Measurements from ENCODE around the gene DCD. TPM values are rescaled to one million over a fixed set of nuclear protein-coding genes. Genes with fewer than 3 reads are reported as not detected.
"Not testable (repeated sequence)": the region's sequence is repeated elsewhere in the genome, so short reads cannot be mapped to it uniquely, and the experiment has no call there.

DCD gene
- total RNA-seq, 2 experiments from 2014 or later, result not detected

DNA sequence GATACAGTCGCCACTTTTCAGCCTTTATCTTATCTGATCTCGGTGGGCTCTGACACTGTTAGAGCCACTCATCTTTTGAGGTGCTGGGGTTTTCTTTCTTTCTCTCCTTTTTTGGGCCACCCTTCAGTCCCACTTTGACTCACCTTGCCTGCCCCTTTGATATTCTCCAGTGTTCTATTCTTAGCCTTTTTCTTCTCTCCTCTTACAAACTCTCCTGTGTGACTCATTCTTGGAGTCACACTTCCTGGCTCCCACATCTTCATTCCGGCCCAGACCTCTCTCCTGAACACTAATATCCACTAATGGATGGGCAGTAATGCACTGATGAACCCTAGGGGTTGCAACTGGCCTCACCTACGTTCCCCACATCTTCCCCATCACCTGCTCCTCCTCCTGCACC, 2.2 kb upstream of the DCD start:
- POLR2A ChIA-PET, result no interaction called here
- DNase-seq (no peak), ATAC-seq (no peak)
- CTCF ChIA-PET, result interaction anchor here (1.6 kb wide), 1 partner anchor 8 kb away, joined by 6 read pairs; no protein-coding TSS in a partner anchor
- H3K4me3 Mint-ChIP-seq, result no peak overlapping the region
- no peak overlapping the region for H3K27ac Mint-ChIP-seq
- no peaks in the 10 kb centered on the region for H3K4me1 Mint-ChIP-seq (ENCODE audit: low read depth)
- no peaks in the 10 kb centered on the region for H3K36me3 Mint-ChIP-seq (ENCODE audit: low read depth)
- peaks cover 30% of the 10 kb centered on the region for H3K27me3 Mint-ChIP-seq (ENCODE audit: low read depth)
- no peaks in the 10 kb centered on the region for H3K9me3 Mint-ChIP-seq (ENCODE audit: insufficient read depth)

- Mint-ChIP-seq H3K4me1 (ENCODE audit: low read depth) (no peaks in the 10 kb centered on the region), H3K27me3 (ENCODE audit: low read depth) (peaks cover 33% of the 10 kb centered on the region), H3K27ac (no peak overlapping the region), H3K9me3 (ENCODE audit: insufficient read depth) (no peaks in the 10 kb centered on the region), H3K36me3 (ENCODE audit: low read depth) (no peaks in the 10 kb centered on the region), H3K4me3 (no peak overlapping the region)
- DNase-seq (no peak), ATAC-seq (no peak)
- ChIA-PET POLR2A (no interaction called here), CTCF (interaction anchor here (1.6 kb wide), 1 partner anchor 9 kb away, joined by 6 read pairs; no protein-coding TSS in a partner anchor)
Observed at GRCh38 chr12:54649825-54650224, 1.7 kb upstream of the DCD start.

DNA sequence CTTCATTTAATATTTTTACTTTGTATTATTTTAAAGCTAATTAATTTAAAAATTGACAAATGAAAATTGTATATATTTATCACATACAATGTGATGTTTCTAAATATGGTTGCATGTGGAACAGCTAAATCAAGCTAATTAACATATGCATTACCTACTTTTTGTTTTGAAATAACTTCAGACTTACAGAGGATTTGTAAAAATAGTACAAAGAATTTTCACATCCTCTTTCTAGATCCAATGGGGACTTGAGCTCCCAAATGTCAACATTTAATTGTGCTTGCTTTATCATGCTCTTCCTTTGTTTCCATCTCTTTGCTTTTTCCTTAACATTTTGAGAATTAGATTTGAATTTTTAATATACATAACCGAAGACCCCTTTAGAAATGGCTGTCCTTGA, 6.6 kb downstream of the DCD start:
- no peak for ATAC-seq
- H3K36me3 Mint-ChIP-seq (ENCODE audit: low read depth), result no peaks in the 10 kb centered on the region
- no peak overlapping the region for H3K4me3 Mint-ChIP-seq
- no peak for DNase-seq
- POLR2A ChIA-PET, result no interaction called here
- H3K27me3 Mint-ChIP-seq (ENCODE audit: low read depth), result peaks cover 19% of the 10 kb centered on the region
- no peak overlapping the region for H3K27ac Mint-ChIP-seq
- no peaks in the 10 kb centered on the region for H3K4me1 Mint-ChIP-seq (ENCODE audit: low read depth)
- no peaks in the 10 kb centered on the region for H3K9me3 Mint-ChIP-seq (ENCODE audit: insufficient read depth)
- CTCF ChIA-PET, result interaction anchor here (0.7 kb wide), 1 partner anchor 38 kb away, joined by 3 read pairs; no protein-coding TSS in a partner anchor

GRCh38 chr12:54641089-54641488, 7.1 kb downstream of the DCD start:
- ATAC-seq, result no peak
- H3K4me3 Mint-ChIP-seq, result no peak overlapping the region
- CTCF ChIA-PET, result no interaction called here
- H3K36me3 Mint-ChIP-seq (ENCODE audit: low read depth), result no peaks in the 10 kb centered on the region
- H3K27me3 Mint-ChIP-seq (ENCODE audit: low read depth), result peaks cover 15% of the 10 kb centered on the region
- POLR2A ChIA-PET, result no interaction called here
- no peak overlapping the region for H3K27ac Mint-ChIP-seq
- no peak for DNase-seq
- no peaks in the 10 kb centered on the region for H3K4me1 Mint-ChIP-seq (ENCODE audit: low read depth)
- H3K9me3 Mint-ChIP-seq (ENCODE audit: insufficient read depth), result no peaks in the 10 kb centered on the region

- H3K9me3 Mint-ChIP-seq (ENCODE audit: insufficient read depth); H3K36me3 Mint-ChIP-seq (ENCODE audit: low read depth); ATAC-seq; H3K4me3 Mint-ChIP-seq; H3K4me1 Mint-ChIP-seq (ENCODE audit: low read depth); H3K27me3 Mint-ChIP-seq (ENCODE audit: low read depth); H3K27ac Mint-ChIP-seq; POLR2A ChIA-PET; DNase-seq: not testable (repeated sequence)
- CTCF ChIA-PET, result interaction anchor here (0.7 kb wide), 1 partner anchor 20 kb away, joined by 3 read pairs; no protein-coding TSS in a partner anchor
Observed at GRCh38 chr12:54639112-54639511, 9.1 kb downstream of the DCD start.

- H3K4me1 Mint-ChIP-seq (ENCODE audit: low read depth), result no peaks in the 10 kb centered on the region
- POLR2A ChIA-PET, result no interaction called here
- H3K27ac Mint-ChIP-seq, result no peak within 1 kb of the TSS
- no peak within 1 kb of the TSS for H3K4me3 Mint-ChIP-seq
- H3K36me3 Mint-ChIP-seq (ENCODE audit: low read depth), result no peaks in the 10 kb centered on the region
- no peak for ATAC-seq
- CTCF ChIA-PET, result no interaction called here
- DNase-seq, result no peak
- peaks cover 4% of the 10 kb centered on the region for H3K27me3 Mint-ChIP-seq (ENCODE audit: low read depth)
- H3K9me3 Mint-ChIP-seq (ENCODE audit: insufficient read depth), result no peaks in the 10 kb centered on the region
Observed at GRCh38 chr12:54634795-54635194, 13.4 kb downstream of the DCD start, which contains the start of gene LACRT. Gene LACRT (minus strand): TSS chr12:54634895. CDS start chr12:54634841, 54 bp downstream.

- no peak overlapping the region for H3K27ac Mint-ChIP-seq
- CTCF ChIA-PET, result no interaction called here
Observed at GRCh38 chr12:54631988-54632728, 16.0 kb downstream of the DCD start.

DNA sequence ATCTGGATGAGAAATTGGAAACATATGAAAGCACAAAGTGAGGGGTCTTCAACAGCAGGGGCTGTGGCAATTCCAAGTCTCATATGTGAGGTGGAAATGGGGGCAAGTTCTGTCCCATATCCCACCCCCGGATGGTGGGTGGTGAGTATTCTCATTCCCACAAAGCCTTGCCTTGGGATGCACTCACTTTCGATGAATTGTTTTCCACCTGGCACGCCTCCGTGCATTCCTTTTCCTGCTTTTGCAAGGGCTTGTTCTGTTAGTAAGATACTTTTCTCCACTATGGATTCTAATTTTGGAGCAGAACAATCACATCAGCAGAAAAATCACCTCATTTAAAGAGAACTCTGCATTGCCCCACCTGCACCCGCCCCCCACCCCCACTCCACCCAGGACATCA, 16.6 kb downstream of the DCD start:
- Mint-ChIP-seq H3K9me3 (ENCODE audit: insufficient read depth) (no peaks in the 10 kb centered on the region), H3K27me3 (ENCODE audit: low read depth) (peaks cover 6% of the 10 kb centered on the region), H3K36me3 (ENCODE audit: low read depth) (no peaks in the 10 kb centered on the region), H3K27ac (no peak overlapping the region), H3K4me1 (ENCODE audit: low read depth) (no peaks in the 10 kb centered on the region), H3K4me3 (no peak overlapping the region)
- POLR2A ChIA-PET, result no interaction called here
- CTCF ChIA-PET, result no interaction called here
- DNase-seq, result no peak
- ATAC-seq, result no peak

More at GRCh38 chr12:54631988-54632728, 16.0 kb downstream of the DCD start:
- H3K9me3 Mint-ChIP-seq (ENCODE audit: insufficient read depth), result no peaks in the 10 kb centered on the region
- DNase-seq (no peak), ATAC-seq (no peak)
- H3K27me3 Mint-ChIP-seq (ENCODE audit: low read depth), result peaks cover 6% of the 10 kb centered on the region
- H3K36me3 Mint-ChIP-seq (ENCODE audit: low read depth), result no peaks in the 10 kb centered on the region
- no peaks in the 10 kb centered on the region for H3K4me1 Mint-ChIP-seq (ENCODE audit: low read depth)
- POLR2A ChIA-PET, result no interaction called here
- no peak overlapping the region for H3K4me3 Mint-ChIP-seq

- no peak overlapping the region for H3K4me3 Mint-ChIP-seq
Observed at GRCh38 chr12:54629925-54630324, 18.2 kb downstream of the DCD start.

GRCh38 chr12:54628186-54628846, 19.8 kb downstream of the DCD start:
- no peak overlapping the region for H3K4me3 Mint-ChIP-seq
- no peaks in the 10 kb centered on the region for H3K4me1 Mint-ChIP-seq (ENCODE audit: low read depth)
- H3K27me3 Mint-ChIP-seq (ENCODE audit: low read depth), result peaks cover 25% of the 10 kb centered on the region
- no peak overlapping the region for H3K27ac Mint-ChIP-seq
- H3K36me3 Mint-ChIP-seq (ENCODE audit: low read depth), result no peaks in the 10 kb centered on the region
- POLR2A ChIA-PET, result no interaction called here
- ATAC-seq, result no peak
- H3K9me3 Mint-ChIP-seq (ENCODE audit: insufficient read depth), result no peaks in the 10 kb centered on the region
- DNase-seq, result no peak
- CTCF ChIA-PET, result no interaction called here

More at GRCh38 chr12:54629925-54630324, 18.2 kb downstream of the DCD start:
- no peaks in the 10 kb centered on the region for H3K4me1 Mint-ChIP-seq (ENCODE audit: low read depth)
- H3K27me3 Mint-ChIP-seq (ENCODE audit: low read depth), result peaks cover 16% of the 10 kb centered on the region
- ChIA-PET POLR2A (no interaction called here), CTCF (no interaction called here)
- DNase-seq (no peak), ATAC-seq (no peak)
- no peak overlapping the region for H3K27ac Mint-ChIP-seq
- no peaks in the 10 kb centered on the region for H3K36me3 Mint-ChIP-seq (ENCODE audit: low read depth)
- H3K9me3 Mint-ChIP-seq (ENCODE audit: insufficient read depth), result no peaks in the 10 kb centered on the region

DNA sequence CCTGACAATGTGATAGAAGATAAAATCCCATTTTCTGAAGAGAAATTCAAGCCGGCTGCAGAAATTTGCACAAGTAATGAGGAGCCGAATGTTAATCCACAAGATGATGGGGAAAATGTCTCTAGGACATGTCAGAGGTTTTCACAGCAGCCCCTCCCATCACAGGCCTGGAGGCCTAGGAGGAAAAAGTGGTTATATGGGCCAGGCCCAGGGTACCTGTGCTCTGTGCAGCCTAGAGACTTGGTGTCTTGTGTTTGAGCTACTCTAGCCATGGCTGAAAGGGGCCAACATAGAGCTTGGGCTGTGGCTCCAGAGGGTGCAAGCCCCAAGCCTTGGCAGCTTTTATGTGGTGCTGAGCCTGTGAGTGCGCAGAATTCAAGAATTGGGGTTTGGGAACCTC, 20.9 kb downstream of the DCD start:
- CTCF ChIA-PET, result no interaction called here
- H3K4me1 Mint-ChIP-seq (ENCODE audit: low read depth), result no peaks in the 10 kb centered on the region
- POLR2A ChIA-PET, result no interaction called here
- H3K27me3 Mint-ChIP-seq (ENCODE audit: low read depth), result peaks cover 30% of the 10 kb centered on the region
- DNase-seq (no peak), ATAC-seq (no peak)
- H3K4me3 Mint-ChIP-seq, result no peak overlapping the region
- H3K36me3 Mint-ChIP-seq (ENCODE audit: low read depth), result no peaks in the 10 kb centered on the region
- no peaks in the 10 kb centered on the region for H3K9me3 Mint-ChIP-seq (ENCODE audit: insufficient read depth)
- H3K27ac Mint-ChIP-seq, result no peak overlapping the region

DNA sequence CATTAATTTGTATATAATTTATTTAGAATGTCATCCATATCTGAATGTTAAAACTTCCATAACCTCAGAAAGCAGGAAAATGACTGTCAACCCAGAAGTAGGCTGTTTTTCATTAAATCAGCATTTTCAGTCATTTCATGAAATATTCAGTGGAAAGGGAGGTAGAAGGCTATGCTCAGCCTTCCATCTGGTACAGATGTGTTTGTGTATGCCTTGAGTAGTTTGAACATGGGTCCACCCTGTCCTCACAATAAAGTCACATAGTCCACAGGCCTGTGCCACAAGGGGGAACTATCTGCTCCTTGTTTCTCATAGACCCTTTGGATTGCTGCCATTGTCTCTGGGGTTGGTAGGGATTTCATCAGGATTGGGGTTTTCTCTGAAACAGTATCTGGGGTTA, 22.6 kb downstream of the DCD start:
- Mint-ChIP-seq H3K9me3 (ENCODE audit: insufficient read depth) (no peaks in the 10 kb centered on the region), H3K4me1 (ENCODE audit: low read depth) (no peaks in the 10 kb centered on the region), H3K4me3 (no peak overlapping the region), H3K27me3 (ENCODE audit: low read depth) (peaks cover 30% of the 10 kb centered on the region), H3K27ac (no peak overlapping the region), H3K36me3 (ENCODE audit: low read depth) (no peaks in the 10 kb centered on the region)
- DNase-seq, result no peak
- ChIA-PET CTCF (no interaction called here), POLR2A (no interaction called here)
- no peak for ATAC-seq
